ENCODE results near the gene IFNA2.
"Not testable (repeated sequence)": the region's sequence is repeated elsewhere in the genome, so short reads cannot be mapped to it uniquely, and the experiment has no call there.

The IFNA2 gene

DNA sequence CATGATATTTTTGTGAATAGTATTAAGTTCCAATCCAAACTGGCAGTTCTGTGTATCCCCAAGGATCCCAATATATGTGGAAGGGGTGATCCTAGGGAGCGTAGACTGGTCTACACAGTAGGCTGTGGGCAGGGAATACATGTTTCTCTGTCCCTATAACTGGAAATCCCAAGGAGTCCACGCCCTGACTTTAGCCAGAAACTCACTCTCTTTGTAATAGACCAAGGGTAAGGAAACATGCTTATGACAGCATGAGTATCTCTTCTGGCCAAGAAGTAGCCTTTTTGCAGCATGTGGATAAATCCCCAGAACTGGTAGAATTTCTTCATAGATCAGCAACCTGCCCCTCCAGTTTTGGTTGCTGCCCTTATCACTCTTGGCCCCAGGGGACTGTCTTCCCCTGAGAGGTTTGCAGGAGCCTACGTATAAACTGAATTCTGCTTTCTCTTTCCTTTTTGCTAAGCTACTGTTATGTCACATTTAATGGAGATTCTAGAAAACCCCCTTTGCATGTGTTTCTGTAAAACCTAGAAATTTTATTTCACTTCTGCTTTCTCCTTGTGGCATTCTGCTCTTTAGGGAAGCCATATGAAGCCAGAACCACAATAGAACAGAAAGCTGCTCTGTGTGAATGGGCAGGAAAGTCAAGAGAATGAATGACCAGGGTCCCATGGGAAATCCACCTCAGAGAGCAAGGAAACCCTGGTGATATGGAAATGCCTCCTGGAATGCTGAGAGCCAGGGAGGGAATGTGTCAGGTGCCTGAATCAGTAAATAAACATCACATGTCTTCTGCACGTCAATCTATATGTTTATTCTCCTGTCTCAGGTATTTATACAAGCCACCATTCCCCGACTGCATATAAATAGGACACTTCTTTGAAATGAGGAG lies 3.5 kb downstream of the IFNA2 start:
- DNase-seq: no peak

DNA sequence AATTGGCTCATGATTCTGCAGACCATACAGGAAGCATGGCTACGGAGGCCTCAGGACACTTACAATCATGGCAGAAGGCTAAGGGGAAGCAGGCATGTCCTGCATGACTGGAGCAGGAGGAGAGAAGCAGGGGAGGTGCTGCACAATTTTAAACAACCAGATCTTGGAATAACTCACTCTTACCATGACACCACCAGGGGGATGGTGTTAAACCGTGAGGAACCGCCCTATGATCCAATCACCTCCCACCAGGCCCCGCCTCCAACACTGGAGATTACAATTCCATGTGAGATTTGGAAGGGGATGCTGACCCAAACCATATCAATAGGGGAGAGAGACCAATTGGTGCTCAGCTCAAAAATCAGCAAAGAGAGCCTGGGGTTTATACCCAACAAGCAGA lies 13.7 kb downstream of the IFNA2 start:
- not testable (repeated sequence) for DNase-seq

DNA sequence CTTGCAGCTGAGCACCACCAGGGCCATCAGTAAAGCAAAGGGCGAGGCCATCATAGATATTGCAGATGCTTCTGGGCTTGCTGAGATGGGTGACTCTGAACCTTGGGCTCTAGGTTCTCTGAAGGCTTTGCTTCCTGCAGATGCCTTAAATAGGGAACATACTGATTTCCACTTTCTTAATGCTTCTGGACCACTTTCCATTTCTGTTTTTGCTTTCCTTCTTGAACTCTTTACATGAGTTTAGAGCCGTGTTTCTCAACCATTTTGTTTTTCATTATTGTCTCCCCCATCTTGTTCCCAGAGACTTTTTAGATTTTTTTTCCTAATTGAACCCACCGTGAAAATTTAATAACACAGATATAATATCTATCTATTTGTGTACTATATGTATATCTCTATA lies 17.2 kb downstream of the IFNA2 start, which contains the start of gene IFNA13:
Gene IFNA13 (minus strand): TSS at position 101 of the 400 bp plus-strand sequence. CDS start 47 bp downstream, at position 54.
- DNase-seq: no peak

DNA sequence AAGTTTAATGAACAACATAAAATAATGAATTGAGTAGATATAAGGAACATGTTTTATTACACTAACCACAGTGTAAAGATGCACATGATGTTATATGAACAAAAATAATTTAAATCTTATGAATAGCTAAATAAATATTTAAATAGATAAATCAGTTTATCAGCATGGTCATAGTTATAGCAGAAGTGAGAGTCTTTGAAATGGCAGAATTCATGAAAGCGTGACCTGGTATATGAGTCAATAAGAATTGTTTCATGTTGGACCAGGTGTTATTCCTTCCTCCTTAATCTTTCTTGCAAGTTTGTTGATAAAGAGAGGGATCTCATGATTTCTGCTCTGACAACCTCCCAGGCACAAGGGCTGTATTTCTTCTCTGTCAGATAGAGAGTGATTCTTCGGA lies 18.0 kb downstream of the IFNA2 start:
- DNase-seq: not testable (repeated sequence)

DNA sequence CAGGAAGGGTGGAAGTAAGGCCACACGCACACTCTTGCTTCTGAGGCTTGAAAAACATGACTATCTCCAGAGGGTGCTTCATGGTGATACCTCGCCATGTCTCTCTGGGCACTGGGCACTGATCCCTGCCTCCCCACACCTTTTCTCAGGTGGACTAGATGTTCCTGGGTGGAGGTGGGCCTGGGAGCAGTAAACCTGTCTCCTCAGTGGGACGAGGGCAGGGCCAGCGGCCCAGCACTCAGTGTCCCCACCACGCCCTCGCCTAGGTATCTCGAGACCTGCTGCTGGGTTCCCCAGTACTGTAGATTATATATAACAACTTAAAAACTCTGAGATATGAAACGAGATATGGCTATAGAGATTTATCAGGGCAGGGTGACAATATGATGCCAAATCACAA lies 22.9 kb downstream of the IFNA2 start:
- DNase-seq: no peak

DNA sequence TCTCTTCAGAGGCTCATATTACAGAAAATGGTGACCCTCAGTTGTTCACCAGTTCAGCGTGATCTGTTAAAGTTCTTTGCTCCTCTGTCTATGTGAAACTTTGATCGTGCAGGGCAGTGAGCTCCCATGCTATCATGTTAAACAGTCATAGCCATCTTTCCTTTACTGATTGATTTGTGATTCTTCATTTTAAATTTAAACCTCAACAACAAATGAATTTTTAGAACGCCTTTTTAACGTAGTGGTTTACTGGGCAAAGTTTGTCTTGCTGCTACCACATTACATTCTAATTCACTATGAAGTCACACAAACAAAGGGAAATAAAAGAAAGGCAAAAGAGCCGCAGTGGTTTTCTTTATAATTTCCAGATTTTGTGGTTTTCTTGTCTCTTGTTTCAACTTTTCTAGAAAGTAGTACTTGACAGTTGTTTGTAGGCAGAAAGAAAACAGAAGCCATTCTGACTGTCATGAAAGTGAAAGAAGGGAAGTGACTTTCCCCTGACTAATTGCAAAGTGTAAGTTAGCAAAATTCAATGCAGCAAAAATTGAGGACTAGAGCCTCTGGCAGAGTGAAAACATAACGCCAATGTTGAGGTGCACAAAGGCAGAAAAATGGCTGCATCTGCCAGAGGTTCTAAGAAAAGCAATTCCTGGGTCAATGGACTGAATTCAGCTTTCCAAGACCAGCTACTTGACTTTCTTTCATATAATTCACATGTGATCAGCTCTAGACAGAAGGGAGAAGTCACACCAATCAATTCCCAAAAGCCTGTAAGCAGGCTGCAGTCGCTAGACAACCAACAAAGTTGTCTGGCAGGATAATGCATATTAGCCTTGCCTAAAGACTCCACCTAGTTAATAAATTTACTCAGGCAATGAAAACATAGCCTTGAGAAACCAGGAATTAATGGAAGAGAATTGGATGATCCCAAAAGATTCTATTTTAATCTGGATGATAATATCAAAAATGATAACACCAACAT lies 27.4 kb downstream of the IFNA2 start:
- no peak for DNase-seq

DNA sequence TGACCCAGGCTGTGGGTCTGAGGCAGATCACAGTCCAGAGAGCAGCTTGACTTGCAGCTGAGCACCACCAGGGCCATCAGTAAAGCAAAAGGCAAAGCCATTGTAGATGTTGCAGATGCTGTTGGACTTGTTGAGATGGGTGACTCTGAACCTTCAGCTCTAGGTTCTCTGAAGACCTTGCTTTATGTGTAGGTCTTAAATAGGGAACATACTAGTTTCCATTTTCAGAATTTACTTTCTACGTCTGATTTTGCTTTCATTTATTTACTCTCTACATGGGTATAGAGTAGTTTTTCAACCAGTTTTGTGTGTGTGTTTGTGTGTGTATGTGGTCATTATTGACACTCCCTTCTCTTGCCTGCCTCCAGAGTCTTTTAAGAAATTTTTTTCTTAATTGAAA lies 34.4 kb downstream of the IFNA2 start, which contains the start of gene IFNA6:
Gene IFNA6 (minus strand): TSS at position 101 of the 400 bp plus-strand sequence. CDS start 0 bp downstream, at position 101.
- DNase-seq: no peak

DNA sequence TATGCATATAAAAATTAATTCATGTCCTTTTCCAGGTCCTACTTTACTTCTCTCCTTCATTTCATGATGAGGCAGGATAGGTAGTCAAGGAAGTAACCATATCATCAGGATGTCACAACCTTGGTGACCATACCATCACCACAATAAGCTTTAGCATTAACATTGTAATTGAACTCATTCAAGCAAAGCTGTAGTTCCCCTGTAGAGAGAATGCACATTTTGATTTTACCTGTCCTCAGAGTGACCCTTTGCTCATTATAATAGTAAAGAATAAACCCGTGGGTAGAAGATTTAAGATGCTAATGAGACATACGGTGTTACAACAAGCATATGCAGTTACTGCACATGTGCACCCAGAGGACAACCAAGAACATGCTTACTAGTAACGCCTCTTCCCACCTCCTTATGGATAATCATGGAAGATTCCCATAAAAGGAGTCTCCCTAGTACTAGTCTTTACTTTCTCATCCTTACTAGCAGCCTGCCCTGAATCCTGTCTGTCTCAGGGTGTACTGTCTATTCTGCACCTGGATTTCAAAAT lies 36.7 kb downstream of the IFNA2 start:
- no peak for DNase-seq

DNA sequence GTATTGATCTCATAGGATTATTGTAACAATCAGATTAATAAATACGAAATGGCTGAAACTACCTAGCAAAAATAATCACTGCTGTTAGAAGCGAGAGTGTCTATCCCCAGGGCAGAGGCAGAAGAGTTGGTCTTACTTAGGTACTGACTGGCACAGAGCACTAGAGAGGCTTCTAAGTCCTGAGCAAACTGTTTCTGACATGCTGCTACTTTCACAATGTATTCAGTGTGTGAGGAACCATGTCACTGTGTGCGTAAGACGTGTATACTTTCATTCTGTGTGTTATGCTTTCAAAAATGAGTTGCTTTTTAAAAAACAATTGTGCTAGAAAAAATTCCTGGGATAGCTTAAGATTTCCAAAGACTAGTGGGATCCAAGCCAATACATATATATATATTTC lies 44.5 kb downstream of the IFNA2 start:
- no peak for DNase-seq

DNA sequence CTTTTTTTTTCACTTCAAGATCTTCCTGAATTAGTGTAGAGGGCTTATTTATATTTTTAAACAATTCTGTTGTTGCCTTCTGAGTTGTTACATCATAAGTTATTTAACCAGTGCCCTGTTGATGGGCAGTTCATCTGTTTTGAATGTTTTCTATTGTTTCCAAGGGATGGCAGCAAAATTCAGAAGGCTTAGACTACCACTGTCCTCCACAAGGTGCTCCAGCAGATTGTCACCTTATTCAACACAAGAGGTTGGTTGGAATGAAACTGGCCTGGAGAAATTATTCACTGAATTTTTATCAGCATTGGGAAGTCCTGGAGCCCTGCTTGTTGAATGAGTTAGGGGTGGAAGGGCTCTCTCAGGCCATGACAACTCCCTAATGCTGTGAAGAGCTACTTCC lies 48.7 kb downstream of the IFNA2 start:
- DNase-seq: peak; percentile 2

DNA sequence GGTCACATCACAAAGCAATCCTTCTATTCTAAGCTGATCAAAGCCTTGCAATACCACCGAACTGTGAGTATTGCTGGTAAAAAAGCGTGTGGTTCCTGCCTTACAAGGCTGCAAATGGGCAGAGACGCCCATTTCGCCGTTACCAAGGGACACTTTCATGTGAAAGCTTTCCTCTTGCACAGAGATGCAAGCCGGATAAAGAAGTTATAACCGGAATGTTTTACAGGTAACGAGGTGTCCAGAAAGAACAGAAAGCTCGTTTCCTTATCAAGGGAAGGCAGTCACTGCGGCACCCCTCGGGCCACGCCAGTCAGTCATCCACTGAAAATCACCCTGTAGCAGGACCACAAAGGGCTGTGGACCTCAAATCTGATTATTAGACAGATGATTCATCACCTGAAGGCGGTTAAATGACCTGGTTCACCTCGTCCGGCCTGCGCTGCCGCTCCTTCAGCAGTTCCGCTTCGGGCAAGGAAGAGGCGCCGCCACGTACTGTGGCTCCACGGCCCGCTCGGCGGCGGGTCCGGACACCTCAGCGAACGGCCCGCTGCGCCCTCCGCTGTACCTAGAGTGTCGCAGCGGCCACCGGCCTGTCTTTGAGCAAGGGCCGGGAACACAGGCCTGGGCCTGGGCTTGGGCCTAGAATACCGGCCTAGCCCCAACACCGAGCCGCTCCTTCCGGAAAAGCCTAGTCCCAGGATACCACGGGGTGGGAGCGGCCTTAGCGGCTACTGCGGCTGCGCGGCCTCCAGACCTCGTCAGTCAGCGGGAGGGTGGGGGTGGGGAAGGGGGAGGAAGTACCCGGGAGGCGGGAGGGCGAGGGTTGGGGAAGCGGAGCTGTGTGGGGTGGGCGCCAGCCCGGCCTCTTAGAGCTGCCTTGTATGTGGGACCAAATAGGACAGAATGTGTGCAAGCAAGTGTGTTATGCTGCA lies 50.2 kb downstream of the IFNA2 start, which contains the start of gene KLHL9:
Gene KLHL9 (minus strand): TSS at position 704 of the 932 bp plus-strand sequence. CDS start 545 bp downstream, at position 159.
- DNase-seq: peak; percentile 77
